LHCN-M2 (cell line): ENCODE measurements around the gene RAPGEF3. TPM values are rescaled to one million over a fixed set of nuclear protein-coding genes. Genes with fewer than 3 reads are reported as not detected.

Source experiments
- DNase-seq: peaks from one replicate; pipeline ENCODE4 v3.0.0-alpha.2; 2012; ENCODE audit warnings: low read depth
- polyA plus RNA-seq: library from polyadenylated mRNA; unstranded; fragments of >200 nt; gene quantifications from one replicate; pipeline ENCODE4 v1.2.1, GENCODE V29; 2012; ENCODE audit warnings: missing spikeins
- total RNA-seq: library from RNA; depleted of rRNA; stranded (reverse); fragments of >200 nt; gene quantifications from 2 replicates; pipeline ENCODE4 v1.2.3, GENCODE V29; 2014; rRNA removed

RAPGEF3 gene, protein sequence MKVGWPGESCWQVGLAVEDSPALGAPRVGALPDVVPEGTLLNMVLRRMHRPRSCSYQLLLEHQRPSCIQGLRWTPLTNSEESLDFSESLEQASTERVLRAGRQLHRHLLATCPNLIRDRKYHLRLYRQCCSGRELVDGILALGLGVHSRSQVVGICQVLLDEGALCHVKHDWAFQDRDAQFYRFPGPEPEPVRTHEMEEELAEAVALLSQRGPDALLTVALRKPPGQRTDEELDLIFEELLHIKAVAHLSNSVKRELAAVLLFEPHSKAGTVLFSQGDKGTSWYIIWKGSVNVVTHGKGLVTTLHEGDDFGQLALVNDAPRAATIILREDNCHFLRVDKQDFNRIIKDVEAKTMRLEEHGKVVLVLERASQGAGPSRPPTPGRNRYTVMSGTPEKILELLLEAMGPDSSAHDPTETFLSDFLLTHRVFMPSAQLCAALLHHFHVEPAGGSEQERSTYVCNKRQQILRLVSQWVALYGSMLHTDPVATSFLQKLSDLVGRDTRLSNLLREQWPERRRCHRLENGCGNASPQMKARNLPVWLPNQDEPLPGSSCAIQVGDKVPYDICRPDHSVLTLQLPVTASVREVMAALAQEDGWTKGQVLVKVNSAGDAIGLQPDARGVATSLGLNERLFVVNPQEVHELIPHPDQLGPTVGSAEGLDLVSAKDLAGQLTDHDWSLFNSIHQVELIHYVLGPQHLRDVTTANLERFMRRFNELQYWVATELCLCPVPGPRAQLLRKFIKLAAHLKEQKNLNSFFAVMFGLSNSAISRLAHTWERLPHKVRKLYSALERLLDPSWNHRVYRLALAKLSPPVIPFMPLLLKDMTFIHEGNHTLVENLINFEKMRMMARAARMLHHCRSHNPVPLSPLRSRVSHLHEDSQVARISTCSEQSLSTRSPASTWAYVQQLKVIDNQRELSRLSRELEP
- total RNA-seq: 0.96 and 1.8 TPM in 2 replicates
- polyA plus RNA-seq: 1.3 TPM

GRCh38 chr12:47758834-47759690 is at the start of gene RAPGEF3:
RAPGEF3 (minus strand) TSS chr12:47758880; CDS start chr12:47758556, 324 bp downstream.
- DNase-seq: peak; percentile 77

DNA sequence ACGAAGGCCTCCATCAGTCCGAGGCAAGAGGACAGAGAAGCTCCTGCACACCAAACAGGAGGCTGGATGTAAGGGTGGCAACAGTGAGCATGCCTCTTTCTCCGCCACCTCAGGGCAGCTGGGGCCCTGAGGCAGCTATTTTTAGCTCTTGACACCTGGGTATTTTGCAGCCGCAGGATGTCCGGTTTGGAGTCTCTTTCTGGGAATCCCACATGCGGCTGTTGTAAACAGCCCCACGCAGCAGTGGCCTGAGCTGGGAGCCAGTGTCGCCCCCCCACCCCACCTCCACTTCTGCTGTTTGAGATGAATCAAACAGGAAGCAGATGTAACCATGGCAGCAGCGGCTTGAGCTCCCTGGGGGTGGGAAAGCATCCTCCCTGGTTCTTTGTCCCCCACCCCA is 49.4 kb upstream of the RAPGEF3 start:
- DNase-seq: peak; percentile 61

DNA sequence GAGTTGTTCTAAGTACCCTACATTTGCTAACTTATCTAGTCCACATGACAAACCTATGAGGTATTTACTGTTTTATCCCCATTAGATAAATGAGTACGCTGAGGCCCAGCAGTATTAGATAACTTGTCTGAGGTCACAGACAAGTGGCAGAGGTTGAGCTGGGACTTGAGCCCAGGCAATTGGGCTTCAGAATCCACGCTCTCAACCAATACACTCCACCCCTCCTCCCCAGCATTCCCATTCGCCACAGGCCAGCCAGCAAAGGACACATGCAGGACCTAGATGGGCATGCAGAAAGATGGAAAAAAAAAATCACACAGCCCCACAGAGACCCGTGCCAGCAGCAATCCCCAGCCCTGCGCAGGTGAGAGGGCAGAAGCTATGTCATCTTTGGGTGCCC is 48.7 kb upstream of the RAPGEF3 start:
- no peak for DNase-seq

GRCh38 chr12:47805417-47805816 is 46.7 kb upstream of the RAPGEF3 start:
- no peak for DNase-seq

GRCh38 chr12:47804171-47804570 is 45.5 kb upstream of the RAPGEF3 start:
- DNase-seq: no peak

- DNase-seq: no peak
These were observed 44.7 kb upstream of the RAPGEF3 start for GRCh38 chr12:47803191-47803875.

DNA sequence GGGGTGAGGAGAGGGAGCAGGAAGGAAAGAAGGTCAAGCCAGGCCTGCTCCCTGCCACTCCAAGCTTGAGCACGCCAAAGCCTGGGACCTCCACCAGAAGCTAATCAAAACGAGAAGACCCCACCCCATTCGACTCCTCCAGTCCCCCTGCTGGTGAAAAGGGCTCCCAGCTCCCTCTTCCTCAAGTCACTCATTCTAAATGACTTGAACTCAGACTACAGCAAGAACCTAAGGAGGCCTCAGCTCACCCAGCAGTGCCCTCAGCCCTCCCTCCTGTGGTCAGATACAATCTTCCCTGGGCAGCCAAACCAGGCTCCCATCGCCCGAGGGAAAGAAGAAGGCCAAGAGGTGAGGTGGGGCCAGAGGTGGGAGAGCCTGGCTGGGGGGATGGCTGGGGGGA is 43.6 kb upstream of the RAPGEF3 start:
- no peak for DNase-seq

GRCh38 chr12:47801904-47802246 is 43.2 kb upstream of the RAPGEF3 start:
- no peak for DNase-seq

- no peak for DNase-seq
These were observed 42.7 kb upstream of the RAPGEF3 start for GRCh38 chr12:47801170-47801903.

DNA sequence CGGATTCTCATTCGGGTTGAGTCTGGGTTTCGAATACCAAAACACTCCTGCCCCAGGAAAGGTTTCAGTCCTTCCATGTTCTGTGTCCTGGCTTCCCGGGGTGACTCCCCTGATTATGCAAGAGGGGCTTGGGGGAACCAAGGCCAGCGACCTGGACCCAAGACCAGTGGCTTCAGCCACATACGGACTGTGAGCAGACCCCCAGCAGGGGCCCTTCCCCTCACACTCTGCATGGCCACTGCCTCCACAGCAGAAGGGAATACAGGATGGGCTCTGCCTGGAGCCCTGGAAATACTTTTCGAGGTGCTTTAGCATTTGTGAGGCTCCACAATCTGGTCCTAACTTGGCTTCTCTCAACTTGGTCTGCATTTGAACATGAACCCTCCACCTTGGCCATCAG is 41.9 kb upstream of the RAPGEF3 start:
- no peak for DNase-seq

GRCh38 chr12:47799357-47799955 is 40.8 kb upstream of the RAPGEF3 start:
- no peak for DNase-seq

- DNase-seq: no peak
These were observed 39.8 kb upstream of the RAPGEF3 start for GRCh38 chr12:47798382-47798948.

GRCh38 chr12:47797441-47797840 is 38.8 kb upstream of the RAPGEF3 start:
- DNase-seq: no peak

DNA sequence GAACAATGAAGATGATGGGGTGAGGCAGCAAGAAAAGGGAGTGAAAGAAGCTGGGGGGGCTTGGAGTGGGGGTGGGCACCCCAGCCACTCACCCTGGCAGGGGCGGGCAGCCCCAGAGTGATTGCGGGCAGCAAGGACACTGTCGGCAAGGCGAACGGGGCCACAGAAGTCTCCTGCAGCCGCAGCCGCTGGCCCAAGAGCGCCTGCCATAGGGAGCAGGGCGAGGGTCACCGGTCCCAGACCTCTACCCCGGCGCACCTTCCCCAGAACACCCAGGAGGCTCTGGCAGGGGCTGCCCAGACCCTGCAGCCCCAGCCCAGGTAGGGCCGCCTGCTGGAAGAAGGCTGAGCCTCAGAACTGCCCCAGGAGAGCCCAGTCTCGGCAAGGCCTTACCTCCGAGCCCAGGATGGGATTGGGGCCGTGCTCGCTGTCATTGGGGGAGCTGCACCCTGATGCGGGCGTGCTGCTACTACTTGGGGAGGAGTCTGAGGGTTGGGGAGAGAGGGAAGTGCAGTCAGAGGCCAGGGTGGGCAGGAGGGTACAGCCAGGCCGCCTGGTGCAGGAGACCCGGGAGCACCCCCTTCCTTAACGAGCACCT is 37.2 kb upstream of the RAPGEF3 start:
- DNase-seq: no peak

- DNase-seq: no peak
These were observed 36.6 kb upstream of the RAPGEF3 start for GRCh38 chr12:47795121-47795813.

- no peak for DNase-seq
These were observed 36.0 kb upstream of the RAPGEF3 start for GRCh38 chr12:47794679-47795078.

GRCh38 chr12:47793015-47793681 is 34.5 kb upstream of the RAPGEF3 start:
- DNase-seq: no peak

GRCh38 chr12:47791874-47792273 is 33.2 kb upstream of the RAPGEF3 start:
- DNase-seq: no peak
